DND-41 (cell line): ENCODE measurements around the gene RNF111.
"Not testable (repeated sequence)": the region's sequence is repeated elsewhere in the genome, so short reads cannot be mapped to it uniquely, and the experiment has no call there.

Experiments used
- ATAC-seq: fragments of 200-7000 bp; cut with Tn5 transposase; 3 replicates; pipeline ENCODE4 v1.9.1; 2021; ENCODE audit warnings: low read depth; ENCODE audit not compliant: insufficient read depth
- DNase-seq: peaks from one replicate; pipeline ENCODE4 v3.0.0-alpha.2; 2020
- H2AFZ ChIP-seq: 2 replicates; pipeline ENCODE4 v1.6.0; 2012; ENCODE audit warnings: low read depth, low read length
- H3K27ac ChIP-seq: 2 replicates; pipeline ENCODE4 v1.5.1; 2012; ENCODE audit warnings: low read length, inconsistent platforms
- H3K27me3 ChIP-seq: fragments of 200-600 bp; sonication (generic); 2 replicates; pipeline ENCODE4 v1.6.0; 2012; ENCODE audit warnings: low read length, mild to moderate bottlenecking, inconsistent platforms; ENCODE audit not compliant: insufficient read depth, poor library complexity
- H3K36me3 ChIP-seq: 2 replicates; pipeline ENCODE4 v1.5.1; 2012; ENCODE audit warnings: low read length, inconsistent platforms; ENCODE audit not compliant: insufficient read depth
- H3K4me1 ChIP-seq: 2 replicates; pipeline ENCODE4 v1.5.1; 2012; ENCODE audit warnings: mild to moderate bottlenecking, low read length; ENCODE audit not compliant: insufficient read depth
- H3K4me2 ChIP-seq: 2 replicates; pipeline ENCODE4 v1.6.0; 2012; ENCODE audit warnings: mild to moderate bottlenecking, moderate library complexity, low read length, inconsistent platforms; ENCODE audit not compliant: insufficient read depth
- H3K4me3 ChIP-seq, 2 experiments: fragments of 200-600 bp in 1 of 2; shearing (Covaris generic) in 1 of 2; 2 replicates each; pipeline ENCODE4 v1.5.1; 2012 to 2016; ENCODE audit warnings: inconsistent platforms in 2 of 2, low read length in 2 of 2, mild to moderate bottlenecking in 2 of 2, low read depth in 1 of 2, moderate library complexity in 1 of 2
- H3K79me2 ChIP-seq: 2 replicates; pipeline ENCODE4 v1.6.0; 2012; ENCODE audit warnings: low read length, inconsistent platforms; ENCODE audit not compliant: insufficient read depth
- H3K9ac ChIP-seq: 2 replicates; pipeline ENCODE4 v1.6.0; 2012; ENCODE audit warnings: low read depth, mild to moderate bottlenecking, inconsistent platforms, low read length, moderate library complexity
- H3K9me3 ChIP-seq: 2 replicates; pipeline ENCODE4 v1.5.1; 2012; ENCODE audit warnings: low read length, moderate library complexity, mild to moderate bottlenecking, inconsistent platforms; ENCODE audit not compliant: insufficient read depth, severe bottlenecking
- H4K20me1 ChIP-seq: 2 replicates; pipeline ENCODE4 v1.6.0; 2012; ENCODE audit warnings: low read length; ENCODE audit not compliant: insufficient read depth
- CTCF ChIP-seq: IDR thresholded peaks from 2 replicates; pipeline ENCODE4 v1.5.1; 2012; ENCODE audit warnings: borderline replicate concordance, low read length, moderate library complexity, mild to moderate bottlenecking; ENCODE audit not compliant: poor library complexity, severe bottlenecking; ENCODE audit errors: extremely low read depth
- EZH2 ChIP-seq: IDR thresholded peaks from 3 replicates; pipeline ENCODE4 v1.6.1; 2012; ENCODE audit warnings: borderline replicate concordance, low read depth, mild to moderate bottlenecking, moderate library complexity, low read length, inconsistent platforms; ENCODE audit not compliant: severe bottlenecking

Gene RNF111

DNA sequence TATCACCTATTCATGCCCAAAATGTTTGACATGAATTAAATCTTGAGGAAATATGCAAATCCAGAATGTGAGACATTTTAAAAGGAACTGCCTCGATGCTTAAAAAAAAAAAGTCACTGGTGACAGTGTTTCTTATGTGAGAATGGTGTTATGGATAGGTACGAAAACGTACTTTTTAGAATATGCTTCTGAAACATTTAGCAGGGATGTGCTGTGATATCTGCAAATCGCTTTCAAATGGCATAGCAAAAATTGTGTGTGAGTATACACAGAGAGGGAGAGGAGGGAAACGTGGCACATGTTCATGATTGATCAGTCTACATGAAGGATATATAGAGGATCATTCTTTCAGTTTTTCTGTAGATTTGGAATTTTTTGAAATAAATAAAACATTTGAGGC is 133.5 kb downstream of the RNF111 start:
- no peak for TF ChIP-seq EZH2
- TF ChIP-seq CTCF: no peak
- peaks cover 93% of the 10 kb centered on the region for H3K36me3 ChIP-seq
- no peak overlapping the region for H3K4me3 ChIP-seq
- no peak overlapping the region for H3K27ac ChIP-seq
- no peak overlapping the region for H2AFZ ChIP-seq
- H3K79me2 ChIP-seq: peaks cover 41% of the 10 kb centered on the region
- no peak for ATAC-seq
- no peaks in the 10 kb centered on the region for H3K9me3 ChIP-seq
- H4K20me1 ChIP-seq: no peaks in the 10 kb centered on the region
- no peaks in the 10 kb centered on the region for H3K4me1 ChIP-seq
- H3K27me3 ChIP-seq: no peaks in the 10 kb centered on the region
- DNase-seq: no peak
- H3K4me2 ChIP-seq: no peak overlapping the region
- H3K9ac ChIP-seq: no peak overlapping the region

DNA sequence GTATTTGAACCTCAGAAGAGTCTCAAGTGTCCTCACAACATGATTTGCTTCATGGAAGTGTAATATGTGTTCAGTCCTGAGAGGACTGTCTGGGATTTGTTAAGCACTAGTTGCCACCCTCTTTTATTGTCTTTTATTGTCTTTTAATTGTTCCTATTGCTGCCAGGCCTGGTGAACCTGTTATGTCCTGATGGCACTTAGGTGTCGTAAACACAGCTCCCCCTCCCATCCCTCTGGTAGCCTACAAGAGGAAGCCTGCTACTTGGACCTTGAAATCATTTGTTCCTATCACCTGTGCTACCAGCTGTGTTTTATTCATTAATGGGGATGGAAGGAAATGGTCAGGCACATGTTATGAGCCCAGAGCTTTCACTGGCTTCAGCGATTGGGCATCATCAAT is 136.8 kb downstream of the RNF111 start:
- TF ChIP-seq CTCF: no peak
- no peak for TF ChIP-seq EZH2
- peaks cover 86% of the 10 kb centered on the region for H3K36me3 ChIP-seq
- ATAC-seq: no peak

GRCh38 chr15:59125683-59126082 is 138.2 kb downstream of the RNF111 start:
- not testable (repeated sequence) for ATAC-seq, H4K20me1 ChIP-seq, H2AFZ ChIP-seq, H3K4me3 ChIP-seq, DNase-seq, H3K9ac ChIP-seq, H3K27ac ChIP-seq, H3K4me2 ChIP-seq, H3K27me3 ChIP-seq, H3K9me3 ChIP-seq, H3K4me1 ChIP-seq
- H3K36me3 ChIP-seq: peaks cover 85% of the 10 kb centered on the region
- peaks cover 58% of the 10 kb centered on the region for H3K79me2 ChIP-seq

More for the DNA sequence above, 136.8 kb downstream of the RNF111 start:
- no peak overlapping the region for H3K27ac ChIP-seq
- H4K20me1 ChIP-seq: no peaks in the 10 kb centered on the region
- no peak overlapping the region for H3K9ac ChIP-seq
- no peaks in the 10 kb centered on the region for H3K9me3 ChIP-seq
- no peaks in the 10 kb centered on the region for H3K4me1 ChIP-seq
- DNase-seq: no peak
- H3K4me2 ChIP-seq: no peak overlapping the region
- no peak overlapping the region for H2AFZ ChIP-seq
- H3K4me3 ChIP-seq: no peak overlapping the region
- peaks cover 51% of the 10 kb centered on the region for H3K79me2 ChIP-seq
- no peaks in the 10 kb centered on the region for H3K27me3 ChIP-seq

DNA sequence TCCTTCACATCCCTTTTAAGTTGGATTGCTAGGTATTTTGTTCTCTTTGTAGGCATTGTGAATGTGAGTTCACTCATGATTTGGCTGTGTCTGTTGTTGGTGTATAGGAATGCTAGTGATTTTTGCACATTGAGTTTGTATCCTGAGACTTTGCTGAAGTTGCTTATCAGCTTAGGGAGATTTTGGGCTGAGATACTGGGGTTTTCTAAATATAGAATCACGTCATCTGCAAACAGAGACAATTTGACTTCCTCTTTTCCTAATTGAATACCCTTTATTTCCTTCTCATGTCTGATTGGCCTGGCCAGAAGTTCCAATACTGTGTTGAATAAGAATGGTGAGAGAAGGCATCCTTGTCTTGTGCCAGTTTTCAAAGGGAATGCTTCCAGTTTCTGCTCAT is 139.8 kb downstream of the RNF111 start:
- H2AFZ ChIP-seq, H3K27ac ChIP-seq, ATAC-seq, H4K20me1 ChIP-seq, H3K4me2 ChIP-seq, H3K9ac ChIP-seq, DNase-seq, H3K9me3 ChIP-seq, H3K4me1 ChIP-seq, H3K27me3 ChIP-seq, H3K4me3 ChIP-seq: not testable (repeated sequence)
- peaks cover 90% of the 10 kb centered on the region for H3K36me3 ChIP-seq
- H3K79me2 ChIP-seq: peaks cover 52% of the 10 kb centered on the region

- no peak overlapping the region for H2AFZ ChIP-seq
- no peak overlapping the region for H3K4me3 ChIP-seq
- H3K27ac ChIP-seq: no peak overlapping the region
- no peak overlapping the region for H3K4me2 ChIP-seq
- H3K36me3 ChIP-seq: peaks cover 86% of the 10 kb centered on the region
- no peaks in the 10 kb centered on the region for H3K9me3 ChIP-seq
- DNase-seq (no peak), ATAC-seq (no peak)
- H4K20me1 ChIP-seq: peaks cover 8% of the 10 kb centered on the region; the same call in 1 of the 2 replicates
- H3K27me3 ChIP-seq: no peaks in the 10 kb centered on the region
- peaks cover 24% of the 10 kb centered on the region for H3K79me2 ChIP-seq
- TF ChIP-seq EZH2 (no peak), CTCF (no peak)
- no peak overlapping the region for H3K9ac ChIP-seq
- H3K4me1 ChIP-seq: no peaks in the 10 kb centered on the region
These were observed 144.0 kb downstream of the RNF111 start for GRCh38 chr15:59131456-59131855.
